Measurements from ENCODE around the gene FKRP.
A peak's percentile ranks its signal among the peaks of the same experiment; 100 is the strongest.

Gene FKRP

DNA sequence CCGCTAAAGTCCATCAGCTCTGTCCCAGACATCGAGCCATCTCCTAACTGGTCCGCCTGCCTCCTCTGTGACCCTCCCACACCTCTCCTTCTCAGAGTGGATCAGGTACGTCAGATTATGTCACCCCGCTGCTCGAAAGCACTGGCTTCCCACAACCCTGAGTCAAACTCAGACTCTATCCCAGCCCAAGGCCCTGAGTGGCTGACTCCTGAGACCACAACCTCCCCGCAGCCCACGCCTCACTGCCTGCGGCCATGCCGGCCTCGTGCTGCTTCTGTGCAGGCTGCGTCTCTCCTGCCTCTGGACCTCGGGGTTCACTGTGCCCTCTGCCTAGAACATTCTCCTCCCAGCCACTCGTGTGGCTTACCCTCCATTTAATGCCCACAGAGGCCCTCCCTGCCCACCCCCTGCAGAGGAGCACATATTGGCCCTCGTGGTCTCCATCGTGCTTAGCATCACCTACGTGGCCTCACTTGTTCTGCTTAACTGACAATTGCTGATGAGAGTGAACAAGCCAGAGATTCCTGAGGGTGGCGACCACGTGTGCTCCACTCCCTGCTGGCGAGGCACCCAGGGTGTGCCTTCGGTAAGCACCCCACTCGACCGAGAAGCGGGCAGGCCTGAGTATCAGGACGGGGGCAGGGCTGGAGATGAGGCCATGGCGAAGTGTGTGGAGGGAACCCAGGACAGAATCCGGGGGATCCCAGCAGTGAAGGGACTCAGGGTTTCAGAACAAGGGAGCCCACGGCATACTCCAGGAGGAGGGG, 13.5 kb upstream of the FKRP start:
- no peak for DNase-seq (ENCODE audit: low spot score)

DNA sequence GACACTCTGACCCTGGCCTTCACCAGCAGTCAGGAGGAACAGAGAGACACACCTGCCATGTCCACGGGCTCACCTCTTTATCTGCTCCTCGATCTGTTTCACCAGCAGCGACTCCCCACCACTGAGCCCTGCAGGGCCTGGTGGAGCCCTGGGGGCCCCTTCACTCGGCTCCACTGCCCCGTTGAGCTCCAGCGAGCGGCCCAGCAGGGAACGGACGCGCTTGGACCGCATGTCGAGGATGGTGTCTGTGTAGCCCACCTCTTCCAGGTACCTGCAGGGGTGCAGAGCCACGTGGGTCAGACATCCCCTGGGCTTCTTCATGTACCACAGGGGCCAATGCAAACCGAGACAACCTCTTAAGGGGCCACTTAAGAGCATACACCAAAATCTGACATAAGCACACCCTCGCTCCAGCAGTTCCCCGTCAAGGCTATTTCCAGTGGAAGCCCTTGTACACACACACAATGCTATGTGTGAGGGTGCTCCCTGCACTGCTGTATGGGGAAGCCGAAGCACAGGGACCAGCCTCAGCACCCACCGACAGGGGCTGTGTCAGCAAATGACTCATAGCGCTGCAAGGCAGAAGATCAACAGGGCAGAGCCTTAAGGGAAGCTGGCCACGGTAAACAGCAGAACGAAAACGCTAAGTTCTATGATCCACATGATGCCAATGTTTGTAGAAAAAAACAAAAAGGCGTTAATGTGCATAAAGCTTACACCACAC, 12.7 kb upstream of the FKRP start:
- DNase-seq (ENCODE audit: low spot score), result no peak

DNA sequence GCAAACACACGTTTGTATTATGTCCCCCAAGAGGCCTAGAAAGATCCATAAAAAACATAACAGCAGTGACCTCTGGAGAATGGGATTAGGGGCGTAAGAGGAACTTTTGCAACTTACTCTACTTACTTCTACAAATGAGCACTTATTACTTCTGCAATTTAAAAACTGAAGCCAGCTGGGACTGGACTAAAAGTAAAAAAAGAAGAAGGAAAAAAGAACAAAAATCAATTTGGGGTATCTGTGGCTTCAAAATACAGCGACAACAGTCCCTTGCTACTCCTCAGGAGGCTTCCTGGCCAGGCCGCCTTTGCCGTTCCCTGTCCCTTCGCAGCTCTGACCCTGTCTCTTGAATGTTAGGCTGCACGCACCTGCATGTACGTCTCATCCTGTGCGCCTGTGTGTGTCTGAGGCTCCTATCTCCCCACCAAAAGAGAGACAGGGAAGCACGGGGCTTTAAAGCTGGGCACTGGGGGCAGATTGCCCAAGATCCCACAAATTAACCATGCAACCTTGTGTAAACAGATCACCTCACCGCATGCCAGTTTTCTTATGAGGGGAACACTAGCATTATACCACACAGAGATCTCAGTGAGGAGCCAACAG, 12.1 kb upstream of the FKRP start:
- no peak for DNase-seq (ENCODE audit: low spot score)

DNA sequence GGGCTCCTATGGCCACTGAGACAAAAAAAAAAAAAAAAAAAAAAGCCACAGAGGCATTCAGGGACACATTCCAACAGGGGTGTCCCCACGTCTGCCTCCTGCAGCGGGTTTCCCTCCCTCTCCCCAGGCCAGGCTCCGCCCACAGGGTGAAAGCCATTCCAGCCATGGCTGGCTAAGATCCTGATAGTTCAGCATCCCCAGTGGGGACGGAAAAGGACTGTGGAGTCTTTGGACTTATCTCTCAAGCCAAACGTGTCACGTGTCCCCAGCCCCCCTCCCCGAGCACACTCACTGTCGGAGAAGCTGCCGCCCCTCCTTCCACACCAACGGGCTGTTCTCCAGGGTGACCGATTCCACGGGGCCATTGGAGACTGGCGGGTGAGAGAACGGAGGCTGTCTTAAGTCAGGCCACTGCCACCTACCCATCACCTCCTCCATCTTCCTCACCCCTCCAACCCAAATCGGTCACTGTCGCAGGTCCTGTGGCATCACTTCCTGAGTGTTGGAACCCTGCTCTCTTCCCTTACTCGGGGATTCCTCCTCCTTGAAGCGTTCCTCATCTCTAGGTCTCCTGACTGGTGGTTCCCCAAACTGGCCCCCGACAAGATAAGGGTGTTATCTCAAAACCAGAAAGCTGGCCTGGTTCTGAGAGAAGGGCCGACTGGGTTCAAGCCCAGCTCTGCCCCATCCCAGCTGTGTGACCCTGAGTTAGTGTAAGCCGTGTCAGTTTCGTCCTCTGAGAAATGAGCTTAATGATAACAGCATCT, 9.1 kb upstream of the FKRP start:
- peak; percentile 67 for DNase-seq (ENCODE audit: low spot score)

DNA sequence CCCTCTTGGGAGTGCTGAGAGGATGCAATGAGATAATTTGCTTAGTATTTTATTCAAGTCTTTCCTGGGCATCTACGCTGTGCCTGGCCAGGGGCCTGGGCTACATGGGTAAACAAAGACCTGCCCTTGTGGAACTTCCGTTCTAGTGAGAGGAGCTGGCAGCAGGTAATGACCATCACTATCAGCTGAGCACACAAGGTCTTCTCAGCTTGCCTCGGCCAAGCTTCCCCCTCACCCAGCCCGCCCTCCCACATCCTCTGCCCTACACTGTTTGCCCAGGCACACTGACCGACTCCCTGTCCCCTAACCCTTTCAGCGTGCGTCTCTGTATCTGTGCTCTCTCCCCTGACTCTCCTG, 8.6 kb upstream of the FKRP start:
- no peak for DNase-seq (ENCODE audit: low spot score)

DNA sequence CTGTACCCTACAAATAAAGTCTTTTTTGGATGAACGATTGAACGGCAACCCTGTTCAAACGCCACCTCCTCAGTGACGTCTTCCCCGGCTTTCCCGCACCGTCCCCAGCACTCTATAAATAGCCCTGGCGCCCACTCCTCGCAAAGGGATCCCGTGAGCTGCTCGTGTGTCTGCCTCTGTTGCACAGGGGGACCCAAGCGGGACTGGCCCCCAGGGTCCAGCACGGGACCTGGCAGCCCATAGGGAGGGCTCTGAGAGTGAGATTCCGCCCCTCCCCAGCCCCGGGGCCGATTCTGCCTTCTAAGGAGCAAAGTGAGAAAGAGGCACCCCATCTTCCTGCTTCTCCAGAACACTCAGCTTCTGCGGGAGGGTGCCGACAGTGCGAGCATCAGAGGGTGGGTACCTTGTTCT, 8.1 kb upstream of the FKRP start:
- DNase-seq (ENCODE audit: low spot score), result no peak

DNA sequence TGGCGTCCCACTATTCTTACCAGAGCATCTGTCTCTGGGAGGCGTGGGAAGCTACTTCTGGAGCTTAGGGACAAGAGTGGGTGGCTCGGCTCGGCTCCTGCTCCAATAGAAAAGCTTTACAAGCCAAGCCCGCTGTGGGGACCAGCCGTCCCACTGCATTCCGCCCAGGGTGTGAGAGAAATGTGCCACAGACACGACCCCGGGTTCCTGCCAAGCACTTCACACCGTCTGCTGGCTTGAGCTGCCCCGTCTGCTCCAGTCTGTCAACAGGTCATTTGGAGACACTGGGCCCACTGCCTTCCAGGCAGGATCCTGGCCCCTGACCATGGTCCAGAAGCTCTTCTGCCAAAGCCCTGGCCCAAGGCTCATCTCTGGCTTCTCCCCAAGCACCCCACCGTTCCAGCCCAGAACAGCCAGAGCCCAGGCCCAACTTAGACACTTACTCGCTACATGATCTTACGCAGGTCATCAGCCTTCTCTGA, 6.5 kb upstream of the FKRP start:
- no peak for DNase-seq (ENCODE audit: low spot score)

DNA sequence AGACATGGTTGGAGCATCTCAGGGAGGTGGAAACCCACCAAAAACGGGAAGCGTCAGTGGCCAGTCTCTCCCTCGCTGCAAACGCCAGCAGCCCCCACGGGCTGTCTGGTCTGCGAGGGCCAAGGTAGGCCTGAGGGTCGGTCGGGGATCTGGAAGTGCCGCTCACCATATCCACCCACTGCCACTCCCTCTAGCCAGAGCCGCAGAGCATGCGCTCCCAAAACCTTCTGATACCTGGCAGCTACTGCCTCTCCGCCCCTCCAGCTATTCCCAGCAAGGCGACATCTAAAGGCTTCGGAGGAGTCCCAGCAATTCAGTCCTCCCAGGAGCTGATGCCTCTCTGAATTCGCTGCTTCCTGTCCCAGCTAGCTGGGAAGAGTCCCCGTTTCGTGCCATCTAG, 4.4 kb upstream of the FKRP start:
- DNase-seq (ENCODE audit: low spot score), result no peak

DNA sequence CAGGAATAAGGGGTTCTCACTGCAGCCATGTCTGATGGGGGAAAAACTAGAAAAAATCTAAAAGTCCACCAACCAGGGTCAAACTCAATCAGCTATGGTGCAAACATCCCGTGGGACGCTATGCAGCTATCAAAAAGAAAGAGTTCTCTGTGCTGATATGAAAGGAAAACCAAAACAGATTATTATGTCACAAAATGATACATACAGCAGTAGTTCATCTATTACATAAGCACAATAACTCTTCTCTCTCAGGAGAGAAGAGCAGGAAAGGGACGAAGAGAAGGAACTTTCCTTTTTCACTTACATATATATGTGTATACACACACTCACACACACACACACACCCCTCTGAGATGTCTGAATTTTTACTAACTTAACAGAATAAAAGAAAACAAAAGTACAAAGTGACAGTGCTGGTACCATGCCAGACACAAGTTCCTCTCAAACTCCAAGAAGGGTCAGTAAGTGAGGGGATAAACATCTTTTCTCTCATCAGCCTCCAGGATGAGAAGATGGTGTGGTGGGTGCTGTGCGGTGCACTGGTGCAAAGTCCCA, 2.9 kb upstream of the FKRP start:
- no peak for DNase-seq (ENCODE audit: low spot score)

DNA sequence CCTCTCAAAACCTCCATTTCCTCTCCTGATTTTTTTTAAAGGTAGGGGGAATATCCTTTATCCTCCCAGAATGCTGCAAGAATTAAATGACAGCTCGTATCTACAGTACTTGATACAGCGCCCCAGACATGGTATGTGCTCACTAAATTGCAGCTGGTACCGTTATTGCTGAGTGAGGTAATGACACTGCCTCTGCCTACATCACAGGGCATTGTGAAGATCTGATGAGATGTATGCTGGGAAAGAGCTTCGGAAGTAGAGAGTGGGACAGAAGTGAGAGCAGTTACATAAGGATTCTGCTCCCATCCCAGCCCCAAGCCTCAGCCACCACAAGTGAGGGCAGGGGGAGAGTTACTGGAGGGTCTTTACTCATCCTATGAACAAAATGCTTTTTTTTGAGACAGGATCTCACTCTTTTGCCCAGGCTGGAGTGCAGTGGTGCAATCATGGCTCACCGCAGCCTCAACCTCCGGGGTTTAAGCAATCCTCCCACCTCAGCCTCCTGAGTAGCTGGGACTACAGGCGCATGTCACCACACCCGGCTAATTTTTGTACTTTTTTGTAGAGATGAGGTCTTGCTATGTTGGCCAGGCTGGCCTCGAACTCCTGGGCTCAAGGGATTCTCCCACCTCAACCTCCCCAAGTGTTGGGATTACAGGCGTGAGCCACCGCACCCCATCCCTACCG, 1.7 kb upstream of the FKRP start:
- DNase-seq (ENCODE audit: low spot score), result no peak

DNA sequence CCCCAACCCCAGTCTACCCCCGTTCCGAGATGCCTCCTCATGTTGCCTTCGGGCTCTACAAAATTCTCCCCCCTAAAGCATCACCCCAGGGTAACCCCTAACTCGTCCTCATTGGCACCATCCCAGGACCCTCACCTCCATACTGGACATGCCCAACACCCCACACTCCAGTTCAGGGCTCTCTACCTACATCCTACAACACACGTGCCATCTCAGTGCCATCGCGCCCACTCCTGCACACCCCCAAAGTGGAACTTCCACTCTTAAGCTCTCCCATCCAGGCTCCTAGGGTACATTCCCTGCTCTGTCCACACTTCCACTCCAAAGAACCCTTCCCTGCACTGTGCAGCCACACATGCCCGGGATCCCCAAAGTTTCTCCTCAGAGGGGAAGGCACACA, 827 bp upstream of the FKRP start:
- DNase-seq (ENCODE audit: low spot score), result no peak

DNA sequence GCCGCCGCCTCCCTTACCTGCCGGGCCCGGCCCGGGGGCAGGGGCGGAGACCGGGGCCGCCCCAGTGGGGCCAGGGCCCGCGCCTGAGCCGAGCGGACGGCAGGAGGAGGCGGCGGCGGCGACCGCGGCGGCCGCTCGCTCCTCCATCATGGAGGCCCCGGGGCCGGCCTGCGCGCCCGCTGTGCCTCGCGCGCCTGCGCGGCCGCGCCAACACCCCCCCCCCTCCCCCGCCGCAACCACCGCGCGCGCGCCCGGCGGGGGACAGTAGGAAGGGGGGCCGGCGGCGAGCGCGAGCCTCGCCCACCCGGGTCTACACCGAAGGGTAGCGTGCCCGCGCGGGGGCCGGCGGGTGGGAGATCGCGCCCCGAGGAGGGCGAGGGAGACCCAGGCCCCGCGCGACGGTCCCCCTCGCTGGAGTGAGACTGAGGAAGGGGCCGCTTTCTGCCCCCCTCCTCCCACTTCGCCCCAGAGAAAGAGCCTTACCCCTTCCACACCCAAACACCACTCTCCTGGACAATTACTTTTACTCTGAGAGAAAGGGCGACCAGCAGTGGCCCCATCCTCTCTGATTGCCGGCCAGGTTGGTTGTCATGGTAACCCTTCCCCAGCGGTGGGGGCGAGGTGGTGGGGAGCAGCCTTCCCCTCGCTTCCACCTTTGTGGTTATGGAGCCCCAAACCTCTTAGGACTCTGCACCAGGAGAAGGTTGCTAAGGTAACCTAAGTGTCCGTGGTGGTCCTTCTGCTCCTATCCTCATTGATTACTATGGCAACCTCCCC, 612 bp downstream of the FKRP start, which contains the start of gene STRN4:
Gene STRN4 (minus strand): TSS at position 170 of the 777 bp plus-strand sequence. CDS start 20 bp downstream, at position 150.
- DNase-seq (ENCODE audit: low spot score), result peak; percentile 97

DNA sequence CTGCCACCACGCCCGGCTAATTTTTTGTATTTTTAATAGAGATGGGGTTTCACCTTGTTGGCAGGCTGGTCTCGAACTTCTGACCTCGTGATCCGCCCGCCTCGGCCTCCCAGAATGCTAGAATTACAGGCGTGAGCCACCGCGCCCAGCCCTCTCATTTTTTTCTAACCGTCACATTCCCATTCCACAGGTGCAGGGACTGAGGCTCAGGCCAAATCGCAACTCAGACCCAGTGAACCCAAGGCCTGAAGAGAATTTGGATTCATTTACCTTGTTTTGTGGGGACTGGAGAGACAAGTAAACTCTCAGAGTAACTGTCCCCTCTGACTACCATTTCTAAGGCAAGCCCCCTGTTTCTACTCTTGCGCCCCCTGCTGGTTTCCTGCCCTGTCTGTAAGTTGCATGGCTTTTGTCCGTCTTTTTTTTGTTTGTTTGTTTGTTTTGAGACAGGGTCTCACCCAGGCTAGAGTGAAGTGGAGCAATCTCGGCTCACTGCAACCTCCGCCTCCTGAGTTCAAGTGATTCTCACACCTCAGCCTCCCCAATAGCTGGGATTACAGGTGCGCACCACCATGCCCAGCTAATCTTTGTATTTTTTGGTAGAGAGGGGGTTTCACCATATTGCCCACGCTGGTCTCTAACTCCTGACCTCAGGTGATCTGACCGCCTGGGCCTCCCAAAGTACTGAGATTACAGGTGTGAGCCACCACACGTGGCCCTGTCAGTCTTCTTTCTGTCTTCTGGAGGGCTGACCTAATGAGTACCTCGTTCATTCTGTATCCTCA, 2.7 kb downstream of the FKRP start:
- peak; percentile 67 for DNase-seq (ENCODE audit: low spot score)

DNA sequence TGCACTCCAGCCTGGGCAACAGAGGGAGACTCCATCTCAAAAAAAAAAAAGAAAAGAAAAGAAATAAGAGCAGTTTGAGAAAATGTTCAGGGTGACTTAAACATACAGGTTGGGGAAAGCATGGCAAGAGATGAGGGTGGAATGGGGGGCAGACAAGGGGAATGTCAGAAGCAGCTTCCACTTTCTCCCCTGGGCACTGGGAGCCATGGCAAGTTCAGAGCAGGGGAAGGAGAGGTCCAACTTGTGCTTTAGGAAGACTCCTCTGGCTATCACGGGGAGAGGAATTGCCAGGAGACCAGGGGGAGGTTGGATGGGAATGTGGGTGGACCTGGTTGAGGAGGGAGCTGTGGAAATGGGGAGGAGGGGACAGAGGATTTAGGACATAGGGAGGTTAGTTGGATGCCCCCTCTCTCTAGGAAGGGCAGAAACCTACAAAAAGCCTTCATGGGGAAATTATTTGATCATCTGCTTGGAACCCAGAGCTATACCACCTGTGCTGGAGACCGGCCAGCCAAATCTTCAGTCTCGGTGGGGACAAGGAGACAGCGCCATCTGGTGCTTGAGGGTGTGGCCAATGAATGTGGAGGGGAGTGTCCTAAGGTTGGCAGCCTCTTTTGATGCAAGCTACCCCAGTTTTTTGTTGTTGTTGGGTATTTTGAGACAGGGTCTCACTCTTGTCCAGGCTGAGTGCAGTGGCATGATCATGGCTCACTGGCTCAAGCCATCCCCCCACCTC, 7.7 kb downstream of the FKRP start:
- DNase-seq (ENCODE audit: low spot score), result peak; percentile 48

DNA sequence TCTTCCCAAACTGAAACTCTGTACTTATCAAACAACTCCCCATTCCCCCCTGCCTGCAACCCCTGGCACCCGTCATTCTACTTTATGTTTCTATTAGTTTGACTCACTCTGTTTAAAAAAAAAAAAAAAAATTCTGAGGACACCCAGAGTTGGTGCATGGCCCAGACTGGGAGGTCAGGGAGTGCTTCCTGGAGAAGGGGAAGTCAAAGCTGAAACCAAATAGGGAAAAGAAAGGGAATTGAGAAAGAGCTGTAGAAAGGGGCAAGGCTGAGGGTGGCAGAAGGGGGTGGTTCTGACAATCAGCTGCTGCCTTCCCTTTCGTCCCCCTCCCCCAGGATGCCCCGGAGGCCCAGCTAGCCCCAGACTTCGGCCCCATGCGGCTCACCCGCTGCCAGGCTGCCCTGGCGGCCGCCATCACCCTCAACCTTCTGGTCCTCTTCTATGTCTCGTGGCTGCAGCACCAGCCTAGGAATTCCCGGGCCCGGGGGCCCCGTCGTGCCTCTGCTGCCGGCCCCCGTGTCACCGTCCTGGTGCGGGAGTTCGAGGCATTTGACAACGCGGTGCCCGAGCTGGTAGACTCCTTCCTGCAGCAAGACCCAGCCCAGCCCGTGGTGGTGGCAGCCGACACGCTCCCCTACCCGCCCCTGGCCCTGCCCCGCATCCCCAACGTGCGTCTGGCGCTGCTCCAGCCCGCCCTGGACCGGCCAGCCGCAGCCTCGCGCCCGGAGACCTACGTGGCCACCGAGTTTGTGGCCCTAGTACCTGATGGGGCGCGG, 9.4 kb downstream of the FKRP start:
- peak; percentile 35 for DNase-seq (ENCODE audit: low spot score)

DNA sequence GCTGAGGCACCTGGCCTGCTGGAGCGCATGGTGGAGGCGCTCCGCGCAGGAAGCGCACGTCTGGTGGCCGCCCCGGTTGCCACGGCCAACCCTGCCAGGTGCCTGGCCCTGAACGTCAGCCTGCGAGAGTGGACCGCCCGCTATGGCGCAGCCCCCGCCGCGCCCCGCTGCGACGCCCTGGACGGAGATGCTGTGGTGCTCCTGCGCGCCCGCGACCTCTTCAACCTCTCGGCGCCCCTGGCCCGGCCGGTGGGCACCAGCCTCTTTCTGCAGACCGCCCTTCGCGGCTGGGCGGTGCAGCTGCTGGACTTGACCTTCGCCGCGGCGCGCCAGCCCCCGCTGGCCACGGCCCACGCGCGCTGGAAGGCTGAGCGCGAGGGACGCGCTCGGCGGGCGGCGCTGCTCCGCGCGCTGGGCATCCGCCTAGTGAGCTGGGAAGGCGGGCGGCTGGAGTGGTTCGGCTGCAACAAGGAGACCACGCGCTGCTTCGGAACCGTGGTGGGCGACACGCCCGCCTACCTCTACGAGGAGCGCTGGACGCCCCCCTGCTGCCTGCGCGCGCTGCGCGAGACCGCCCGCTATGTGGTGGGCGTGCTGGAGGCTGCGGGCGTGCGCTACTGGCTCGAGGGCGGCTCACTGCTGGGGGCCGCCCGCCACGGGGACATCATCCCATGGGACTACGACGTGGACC, 10.1 kb downstream of the FKRP start:
- DNase-seq (ENCODE audit: low spot score), result no peak

DNA sequence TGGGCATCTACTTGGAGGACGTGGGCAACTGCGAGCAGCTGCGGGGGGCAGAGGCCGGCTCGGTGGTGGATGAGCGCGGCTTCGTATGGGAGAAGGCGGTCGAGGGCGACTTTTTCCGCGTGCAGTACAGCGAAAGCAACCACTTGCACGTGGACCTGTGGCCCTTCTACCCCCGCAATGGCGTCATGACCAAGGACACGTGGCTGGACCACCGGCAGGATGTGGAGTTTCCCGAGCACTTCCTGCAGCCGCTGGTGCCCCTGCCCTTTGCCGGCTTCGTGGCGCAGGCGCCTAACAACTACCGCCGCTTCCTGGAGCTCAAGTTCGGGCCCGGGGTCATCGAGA, 10.7 kb downstream of the FKRP start:
- DNase-seq (ENCODE audit: low spot score), result no peak

DNA sequence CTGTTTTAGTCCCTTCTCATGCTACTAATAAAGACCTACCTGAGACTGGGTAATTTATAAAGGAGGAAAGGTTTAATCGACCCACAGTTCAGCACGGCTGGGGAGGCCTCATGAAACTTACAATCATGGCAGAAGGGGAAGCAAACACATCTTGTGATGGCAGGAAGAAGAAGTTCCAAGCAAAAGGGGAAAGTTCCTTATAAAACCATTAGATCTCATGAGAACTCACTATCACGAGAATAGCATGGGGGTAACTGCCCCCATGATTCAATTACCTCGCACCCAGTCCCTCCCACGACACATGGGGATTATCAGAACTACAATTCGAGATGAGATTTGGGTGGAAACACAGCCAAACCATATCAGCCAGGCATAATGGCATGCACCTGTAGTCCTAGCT, 13.3 kb downstream of the FKRP start:
- no peak for DNase-seq (ENCODE audit: low spot score)

All from AG08395 (cell line).